RWPE2 (cell line): Measurements from ENCODE around the gene DBH.

Experiments
- ATAC-seq: fragments of 200-7000 bp; cut with Tn5 transposase; 3 replicates; pipeline ENCODE4 v1.9.1; 2021; ENCODE audit warnings: low read depth
- DNase-seq: peaks from one replicate; pipeline ENCODE4 v3.0.0-alpha.2; 2020; ENCODE audit warnings: low spot score
- H3K27ac ChIP-seq: fragments of 450-650 bp; 2 replicates; pipeline ENCODE4 v1.5.1; 2017; ENCODE audit warnings: mild to moderate bottlenecking; ENCODE audit not compliant: poor library complexity, severe bottlenecking
- H3K27me3 ChIP-seq: fragments of 250-450 bp; sonication (Bioruptor Pico); 2 replicates; pipeline ENCODE4 v1.5.1; 2021; ENCODE audit warnings: mild to moderate bottlenecking, moderate library complexity; ENCODE audit not compliant: insufficient read depth, poor library complexity, severe bottlenecking
- H3K36me3 ChIP-seq: fragments of 250-450 bp; sonication (Bioruptor Pico); 2 replicates; pipeline ENCODE4 v1.5.1; 2020; ENCODE audit warnings: low read depth, mild to moderate bottlenecking, moderate library complexity
- H3K4me1 ChIP-seq: fragments of 250-450 bp; sonication (Bioruptor Pico); 2 replicates; pipeline ENCODE4 v1.5.1; 2021; ENCODE audit warnings: mild to moderate bottlenecking, moderate library complexity; ENCODE audit not compliant: insufficient read depth, poor library complexity, severe bottlenecking
- H3K4me3 ChIP-seq: fragments of 250-450 bp; sonication (Bioruptor Pico); 2 replicates; pipeline ENCODE4 v1.5.1; 2021; ENCODE audit warnings: mild to moderate bottlenecking, moderate library complexity; ENCODE audit not compliant: severe bottlenecking
- H3K9me3 ChIP-seq: fragments of 250-450 bp; sonication (Bioruptor Pico); 2 replicates; pipeline ENCODE4 v1.5.1; 2021; ENCODE audit warnings: mild to moderate bottlenecking, moderate library complexity; ENCODE audit not compliant: severe bottlenecking
- TF ChIP-seq, protein P1 (sequence below): fragments of 450-650 bp; IDR thresholded peaks from one replicate; pipeline ENCODE4 v1.5.1; 2017; ENCODE audit warnings: mild to moderate bottlenecking, moderate library complexity; ENCODE audit not compliant: poor library complexity, severe bottlenecking

The DBH gene

DNA sequence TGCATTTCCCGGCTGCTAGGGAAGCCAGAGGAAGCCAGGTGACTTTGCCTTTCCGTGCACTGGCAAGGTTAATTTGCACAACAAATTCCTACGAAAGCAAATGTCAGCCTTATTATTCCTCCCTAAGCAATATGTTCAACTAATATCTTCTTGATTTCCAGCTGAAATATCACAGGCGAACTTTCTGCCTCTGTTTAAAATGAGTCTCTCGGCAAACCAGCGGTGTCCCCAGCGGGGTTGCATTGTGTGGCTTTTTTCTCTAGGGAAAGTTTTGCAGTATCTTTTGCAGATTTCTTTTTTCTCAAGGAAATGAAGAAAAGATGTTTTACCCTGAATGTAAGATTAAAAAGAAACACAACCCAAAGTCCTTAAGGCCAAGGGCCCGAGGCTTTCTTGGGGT lies 1.9 kb downstream of the DBH start:
- H3K9me3 ChIP-seq, result no peaks in the 10 kb centered on the region
- TF ChIP-seq, protein P1, sequence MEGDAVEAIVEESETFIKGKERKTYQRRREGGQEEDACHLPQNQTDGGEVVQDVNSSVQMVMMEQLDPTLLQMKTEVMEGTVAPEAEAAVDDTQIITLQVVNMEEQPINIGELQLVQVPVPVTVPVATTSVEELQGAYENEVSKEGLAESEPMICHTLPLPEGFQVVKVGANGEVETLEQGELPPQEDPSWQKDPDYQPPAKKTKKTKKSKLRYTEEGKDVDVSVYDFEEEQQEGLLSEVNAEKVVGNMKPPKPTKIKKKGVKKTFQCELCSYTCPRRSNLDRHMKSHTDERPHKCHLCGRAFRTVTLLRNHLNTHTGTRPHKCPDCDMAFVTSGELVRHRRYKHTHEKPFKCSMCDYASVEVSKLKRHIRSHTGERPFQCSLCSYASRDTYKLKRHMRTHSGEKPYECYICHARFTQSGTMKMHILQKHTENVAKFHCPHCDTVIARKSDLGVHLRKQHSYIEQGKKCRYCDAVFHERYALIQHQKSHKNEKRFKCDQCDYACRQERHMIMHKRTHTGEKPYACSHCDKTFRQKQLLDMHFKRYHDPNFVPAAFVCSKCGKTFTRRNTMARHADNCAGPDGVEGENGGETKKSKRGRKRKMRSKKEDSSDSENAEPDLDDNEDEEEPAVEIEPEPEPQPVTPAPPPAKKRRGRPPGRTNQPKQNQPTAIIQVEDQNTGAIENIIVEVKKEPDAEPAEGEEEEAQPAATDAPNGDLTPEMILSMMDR, result no peak
- H3K27me3 ChIP-seq, result peaks cover 43% of the 10 kb centered on the region
- no peak for ATAC-seq
- no peak for DNase-seq
- no peak overlapping the region for H3K27ac ChIP-seq
- H3K4me1 ChIP-seq, result no peaks in the 10 kb centered on the region
- no peak overlapping the region for H3K4me3 ChIP-seq
- no peaks in the 10 kb centered on the region for H3K36me3 ChIP-seq

DNA sequence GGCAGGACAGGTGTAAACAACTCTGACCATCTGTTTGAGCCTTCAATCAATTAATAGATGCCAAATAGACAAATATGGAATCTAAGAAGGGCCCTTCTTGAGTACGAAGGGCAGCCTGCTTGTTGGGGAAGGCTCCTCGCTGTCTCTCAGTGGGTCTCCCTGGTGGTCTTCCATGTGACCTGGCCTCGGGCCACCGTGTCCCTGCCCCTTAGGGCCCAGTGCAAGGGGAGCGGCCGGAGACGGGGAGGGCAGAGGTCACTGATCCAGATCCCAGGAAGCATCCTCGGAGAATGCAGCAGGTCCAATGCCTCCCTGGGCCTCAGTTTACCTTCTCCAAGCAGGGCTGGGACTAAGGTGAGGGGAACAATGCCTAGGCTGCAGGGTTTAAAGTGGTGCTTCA lies 2.5 kb downstream of the DBH start:
- Histone ChIP-seq H3K9me3 (no peaks in the 10 kb centered on the region), H3K4me1 (no peaks in the 10 kb centered on the region), H3K36me3 (no peaks in the 10 kb centered on the region), H3K27me3 (peaks cover 46% of the 10 kb centered on the region), H3K27ac (no peak overlapping the region), H3K4me3 (no peak overlapping the region)
- TF ChIP-seq, protein P1, result no peak
- ATAC-seq (no peak), DNase-seq (no peak)

DNA sequence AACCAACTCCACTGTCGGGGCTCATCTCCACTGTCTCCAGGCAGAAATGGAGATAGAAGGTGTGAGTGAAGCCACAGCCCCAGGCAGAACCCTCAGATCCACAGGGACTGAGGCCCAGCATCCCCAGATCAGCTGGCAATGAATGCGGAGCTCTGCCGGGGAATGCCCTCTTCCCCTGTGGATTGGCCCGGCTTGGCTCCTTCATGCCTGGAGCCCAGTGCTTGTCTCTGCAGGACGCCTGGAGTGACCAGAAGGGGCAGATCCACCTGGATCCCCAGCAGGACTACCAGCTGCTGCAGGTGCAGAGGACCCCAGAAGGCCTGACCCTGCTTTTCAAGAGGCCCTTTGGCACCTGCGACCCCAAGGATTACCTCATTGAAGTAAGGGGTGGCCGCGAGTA lies 3.5 kb downstream of the DBH start:
- H3K4me1 ChIP-seq, result no peaks in the 10 kb centered on the region
- ATAC-seq (no peak), DNase-seq (no peak)
- TF ChIP-seq, protein P1, result no peak
- H3K27ac ChIP-seq, result no peak overlapping the region
- no peaks in the 10 kb centered on the region for H3K36me3 ChIP-seq
- no peaks in the 10 kb centered on the region for H3K9me3 ChIP-seq
- H3K27me3 ChIP-seq, result peaks cover 51% of the 10 kb centered on the region
- no peak overlapping the region for H3K4me3 ChIP-seq

DNA sequence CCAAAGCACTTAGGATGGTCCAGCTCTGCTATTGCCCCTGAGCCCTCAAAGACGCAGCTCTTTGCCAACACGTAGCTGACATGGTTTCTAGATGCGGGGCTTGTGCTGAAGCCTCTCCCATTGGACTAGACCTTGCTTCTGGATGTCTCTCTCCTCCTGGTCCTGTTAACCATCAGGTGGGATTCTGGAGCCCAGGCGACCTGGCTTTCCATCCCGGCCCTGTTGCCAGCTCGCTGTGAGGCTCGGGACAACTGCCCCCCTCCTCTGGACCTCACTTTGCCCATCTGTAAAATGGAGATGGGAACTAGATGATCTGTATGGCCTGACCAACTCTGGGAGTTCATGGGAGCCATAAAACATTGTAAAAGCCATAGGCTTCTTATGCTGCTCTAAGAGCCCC lies 4.0 kb downstream of the DBH start:
- Histone ChIP-seq H3K27me3 (peaks cover 51% of the 10 kb centered on the region), H3K4me1 (no peaks in the 10 kb centered on the region), H3K27ac (no peak overlapping the region), H3K36me3 (no peaks in the 10 kb centered on the region), H3K4me3 (no peak overlapping the region), H3K9me3 (no peaks in the 10 kb centered on the region)
- DNase-seq (no peak), ATAC-seq (no peak)
- TF ChIP-seq, protein P1, result no peak

DNA sequence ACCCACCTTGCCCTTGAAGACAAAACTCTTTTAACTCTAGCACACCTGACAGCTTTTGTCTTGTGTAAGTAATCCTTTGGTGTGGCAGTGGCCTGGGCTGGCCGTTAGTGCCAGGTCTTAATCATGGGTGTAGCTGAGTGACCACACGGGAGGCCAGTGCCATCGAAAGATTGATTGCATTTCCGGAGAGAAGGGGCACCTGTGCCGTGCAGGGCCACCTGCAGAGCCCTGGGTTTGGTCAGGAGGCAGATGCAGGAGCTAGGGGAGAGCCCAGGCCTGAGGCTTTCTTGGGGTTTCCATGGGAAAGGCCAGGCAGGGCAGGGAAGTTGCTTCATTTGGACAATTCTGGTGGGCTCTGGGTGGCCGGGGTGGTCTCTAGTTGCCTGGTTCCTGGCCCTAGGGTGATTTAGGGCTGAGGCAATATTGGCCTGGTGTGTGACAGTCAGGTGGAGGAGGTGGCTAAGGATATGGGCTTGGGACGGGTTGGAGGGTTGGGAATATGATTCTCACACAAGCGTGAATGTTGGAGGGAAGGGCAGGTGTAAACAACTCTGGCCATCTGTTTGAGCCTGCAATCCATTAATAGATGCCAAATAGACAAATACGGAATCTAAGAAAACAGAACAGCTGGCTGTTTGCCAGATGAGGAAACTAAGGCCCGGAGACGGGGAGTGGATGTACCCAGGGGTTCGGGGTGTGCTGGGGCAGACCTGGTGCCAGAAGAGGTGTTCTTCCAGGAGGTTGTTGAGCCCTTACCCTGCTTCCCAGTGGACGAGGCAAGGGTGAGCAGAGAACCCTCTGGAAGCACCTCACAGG lies 4.6 kb downstream of the DBH start:
- Histone ChIP-seq H3K27ac (no peak overlapping the region), H3K27me3 (peaks cover 51% of the 10 kb centered on the region), H3K4me3 (no peak overlapping the region), H3K9me3 (no peaks in the 10 kb centered on the region), H3K36me3 (no peaks in the 10 kb centered on the region), H3K4me1 (no peaks in the 10 kb centered on the region)
- TF ChIP-seq, protein P1, result no peak
- ATAC-seq, result no peak
- no peak for DNase-seq
